ENCODE data around the gene LRMDA. TPM values are rescaled to one million over a fixed set of nuclear protein-coding genes. Genes with fewer than 3 reads are reported as not detected.

The LRMDA gene
- total RNA-seq, 4 donors from 2014 or later, result 1.5 to 15.7 (median 4.6) TPM

- Histone ChIP-seq H3K4me3 (no peak overlapping the region), H3K36me3 (no peaks in the 10 kb centered on the region), H3K27me3 (no peaks in the 10 kb centered on the region), H3K27ac (no peak overlapping the region), H3K9me3 (no peaks in the 10 kb centered on the region), H3K4me1 (peaks cover 0 to 18% of the 10 kb centered on the region in 2 donors)
- TF ChIP-seq, protein P1, sequence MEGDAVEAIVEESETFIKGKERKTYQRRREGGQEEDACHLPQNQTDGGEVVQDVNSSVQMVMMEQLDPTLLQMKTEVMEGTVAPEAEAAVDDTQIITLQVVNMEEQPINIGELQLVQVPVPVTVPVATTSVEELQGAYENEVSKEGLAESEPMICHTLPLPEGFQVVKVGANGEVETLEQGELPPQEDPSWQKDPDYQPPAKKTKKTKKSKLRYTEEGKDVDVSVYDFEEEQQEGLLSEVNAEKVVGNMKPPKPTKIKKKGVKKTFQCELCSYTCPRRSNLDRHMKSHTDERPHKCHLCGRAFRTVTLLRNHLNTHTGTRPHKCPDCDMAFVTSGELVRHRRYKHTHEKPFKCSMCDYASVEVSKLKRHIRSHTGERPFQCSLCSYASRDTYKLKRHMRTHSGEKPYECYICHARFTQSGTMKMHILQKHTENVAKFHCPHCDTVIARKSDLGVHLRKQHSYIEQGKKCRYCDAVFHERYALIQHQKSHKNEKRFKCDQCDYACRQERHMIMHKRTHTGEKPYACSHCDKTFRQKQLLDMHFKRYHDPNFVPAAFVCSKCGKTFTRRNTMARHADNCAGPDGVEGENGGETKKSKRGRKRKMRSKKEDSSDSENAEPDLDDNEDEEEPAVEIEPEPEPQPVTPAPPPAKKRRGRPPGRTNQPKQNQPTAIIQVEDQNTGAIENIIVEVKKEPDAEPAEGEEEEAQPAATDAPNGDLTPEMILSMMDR (IDR thresholded peaks at IDR 0.05), result no peak
- no peak for TF ChIP-seq POLR2A (IDR thresholded peaks at IDR 0.05)
- no peak for DNase-seq
- intact Hi-C loops (cut with DNase I; ENCODE audit: low total_unique reads), result no loop called here
Measured at GRCh38 chr10:75651417-75651816, 220.0 kb downstream of the LRMDA start.

DNA sequence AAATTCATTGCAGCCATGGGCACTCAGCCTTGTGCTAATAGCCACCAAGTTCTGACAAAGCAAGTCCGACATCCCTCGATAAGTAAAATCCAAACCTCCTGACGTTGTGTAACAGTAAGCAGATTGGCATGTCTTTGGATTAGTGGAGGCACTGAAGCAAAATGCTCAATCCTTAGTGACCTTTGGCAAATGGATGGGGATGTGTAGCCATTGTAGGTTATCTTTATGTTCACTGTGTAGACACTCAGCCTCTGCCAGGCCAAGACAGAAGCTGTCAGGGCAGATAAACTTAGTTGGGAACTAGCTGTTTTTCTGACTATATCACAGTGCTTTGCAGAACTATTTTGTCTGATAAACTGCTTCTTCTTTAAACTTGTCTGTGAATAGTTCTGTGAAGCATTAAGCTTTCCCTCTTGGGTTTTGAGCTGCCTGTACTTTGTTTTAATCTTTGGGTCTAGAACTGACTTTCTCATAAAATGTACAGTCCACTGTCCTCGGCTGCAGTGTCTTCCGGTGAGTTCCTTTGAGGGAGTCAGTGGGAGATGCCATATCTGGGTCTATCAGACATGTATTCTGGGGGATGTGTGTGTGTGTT, 220.8 kb downstream of the LRMDA start:
- Histone ChIP-seq H3K36me3 (no peaks in the 10 kb centered on the region), H3K9me3 (no peaks in the 10 kb centered on the region), H3K27ac (peak overlapping the region; percentile 9 to 56), H3K27me3 (no peaks in the 10 kb centered on the region), H3K4me3 (no peak overlapping the region), H3K4me1 (peaks cover 0 to 18% of the 10 kb centered on the region in 2 donors)
- TF ChIP-seq, protein P1 (IDR thresholded peaks at IDR 0.05), result no peak
- intact Hi-C loops (cut with DNase I; ENCODE audit: low total_unique reads), result no loop called here
- no peak for DNase-seq

GRCh38 chr10:75653761-75654160, 222.3 kb downstream of the LRMDA start:
- no peaks in the 10 kb centered on the region for H3K9me3 ChIP-seq
- no peaks in the 10 kb centered on the region for H3K27me3 ChIP-seq
- H3K4me1 ChIP-seq, result peaks cover 0 to 18% of the 10 kb centered on the region in 2 donors
- H3K27ac ChIP-seq, result peak overlapping the region; percentile 58 to 68
- intact Hi-C loops (cut with DNase I; ENCODE audit: low total_unique reads), result no loop called here
- no peak overlapping the region for H3K4me3 ChIP-seq
- H3K36me3 ChIP-seq, result no peaks in the 10 kb centered on the region
- TF ChIP-seq POLR2A (IDR thresholded peaks at IDR 0.05), result no peak
- TF ChIP-seq, protein P1 (IDR thresholded peaks at IDR 0.05), result no peak
- DNase-seq, result no peak

- peaks cover 0 to 18% of the 10 kb centered on the region in 2 donors for H3K4me1 ChIP-seq
- intact Hi-C loops (cut with DNase I; ENCODE audit: low total_unique reads), result no loop called here
- no peaks in the 10 kb centered on the region for H3K9me3 ChIP-seq
- no peaks in the 10 kb centered on the region for H3K27me3 ChIP-seq
- no peaks in the 10 kb centered on the region for H3K36me3 ChIP-seq
- no peak overlapping the region for H3K4me3 ChIP-seq
- TF ChIP-seq, protein P1 (IDR thresholded peaks at IDR 0.05), result no peak
- TF ChIP-seq POLR2A (IDR thresholded peaks at IDR 0.05), result no peak
- DNase-seq, result no peak
- peak overlapping the region; percentile 58 to 68 for H3K27ac ChIP-seq
Measured at GRCh38 chr10:75654171-75654771, 222.8 kb downstream of the LRMDA start.

GRCh38 chr10:75654772-75655171, 223.3 kb downstream of the LRMDA start:
- Histone ChIP-seq H3K4me1 (peaks cover 0 to 18% of the 10 kb centered on the region in 2 donors), H3K9me3 (no peaks in the 10 kb centered on the region), H3K4me3 (no peak overlapping the region), H3K36me3 (no peaks in the 10 kb centered on the region), H3K27me3 (no peaks in the 10 kb centered on the region), H3K27ac (peak overlapping the region; percentile 58 to 68)
- peak in 1 of 2 donors; percentile 51 for DNase-seq
- TF ChIP-seq, protein P1 (IDR thresholded peaks at IDR 0.05), result no peak
- no peak for TF ChIP-seq POLR2A (IDR thresholded peaks at IDR 0.05)
- intact Hi-C loops (cut with DNase I; ENCODE audit: low total_unique reads), result no loop called here
